HG03460 (cell line): Measurements from ENCODE around the gene CNPY4.

Experiments used
- ATAC-seq: cut with Tn5 transposase; IDR thresholded peaks from one replicate; pipeline ENCODE4 v1.9.1; 2021; ENCODE audit not compliant: unreplicated experiment

The CNPY4 gene, protein sequence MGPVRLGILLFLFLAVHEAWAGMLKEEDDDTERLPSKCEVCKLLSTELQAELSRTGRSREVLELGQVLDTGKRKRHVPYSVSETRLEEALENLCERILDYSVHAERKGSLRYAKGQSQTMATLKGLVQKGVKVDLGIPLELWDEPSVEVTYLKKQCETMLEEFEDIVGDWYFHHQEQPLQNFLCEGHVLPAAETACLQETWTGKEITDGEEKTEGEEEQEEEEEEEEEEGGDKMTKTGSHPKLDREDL

DNA sequence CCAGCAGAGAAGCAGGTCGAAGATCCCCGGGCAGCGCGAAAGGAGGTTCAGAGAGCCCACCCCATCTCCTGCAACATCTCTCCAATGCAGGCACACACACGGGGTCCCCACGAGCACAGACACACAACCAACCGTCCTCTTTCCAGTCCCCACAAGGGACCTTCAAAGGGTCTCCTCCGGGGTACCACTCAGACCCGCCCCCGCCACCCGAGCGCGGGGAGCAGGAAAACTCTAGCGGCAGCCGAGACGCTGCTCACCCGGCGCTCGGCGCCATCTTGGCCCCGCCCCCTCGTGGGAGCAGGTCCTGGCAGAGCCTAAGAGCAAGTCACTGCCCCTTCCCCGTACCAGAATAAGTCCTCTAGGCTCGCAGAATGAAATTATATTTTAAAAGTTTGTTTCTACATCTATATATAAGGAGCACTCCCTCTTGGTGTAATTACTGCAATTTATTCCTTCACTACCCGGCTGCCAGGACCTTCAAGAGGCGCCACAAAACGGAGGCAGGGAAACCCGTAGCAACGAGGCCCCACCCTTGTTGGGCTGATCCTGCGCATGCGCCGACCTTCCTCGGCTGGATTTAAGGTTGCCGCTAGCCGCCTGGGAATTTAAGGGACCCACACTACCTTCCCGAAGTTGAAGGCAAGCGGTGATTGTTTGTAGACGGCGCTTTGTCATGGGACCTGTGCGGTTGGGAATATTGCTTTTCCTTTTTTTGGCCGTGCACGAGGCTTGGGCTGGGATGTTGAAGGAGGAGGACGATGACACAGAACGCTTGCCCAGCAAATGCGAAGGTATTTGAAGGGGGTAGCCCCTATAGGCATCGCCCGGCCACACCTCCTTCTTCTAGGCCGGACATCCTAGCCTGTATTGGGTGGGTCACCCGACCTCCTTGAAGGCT lies at the start of gene CNPY4, which contains the start of gene TAF6:
TSS of gene CNPY4 (plus strand) at position 563 of the 898 bp plus-strand sequence. CDS start at position 674, 111 bp downstream.
TSS of gene TAF6 (minus strand) at position 287 of the 898 bp plus-strand sequence. CDS start 5,149 bp downstream, outside the sequence.
- peak; percentile 66 for ATAC-seq

DNA sequence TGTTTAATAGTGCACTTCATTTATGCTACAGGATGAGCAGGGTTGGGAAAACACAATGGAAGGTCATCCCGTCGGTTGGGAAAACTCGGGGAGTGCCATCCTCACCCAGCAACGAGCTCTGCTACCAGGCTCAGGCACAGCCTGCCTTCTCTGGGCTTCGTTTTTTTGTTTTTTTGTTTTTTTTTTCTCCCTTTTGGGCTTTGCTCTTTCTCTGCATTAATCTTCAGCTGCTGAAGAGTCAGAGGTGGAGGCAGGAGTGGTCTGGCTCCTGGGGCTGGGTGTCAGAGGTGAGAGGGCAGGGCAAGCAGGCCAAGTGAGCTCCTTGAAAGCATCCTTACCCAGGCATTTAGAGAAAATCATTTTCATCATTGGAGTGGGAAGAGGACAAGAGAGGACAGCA lies 49.4 kb upstream of the CNPY4 start:
- no peak for ATAC-seq

GRCh38 chr7:100071018-100071723 lies 48.3 kb upstream of the CNPY4 start:
- no peak for ATAC-seq

DNA sequence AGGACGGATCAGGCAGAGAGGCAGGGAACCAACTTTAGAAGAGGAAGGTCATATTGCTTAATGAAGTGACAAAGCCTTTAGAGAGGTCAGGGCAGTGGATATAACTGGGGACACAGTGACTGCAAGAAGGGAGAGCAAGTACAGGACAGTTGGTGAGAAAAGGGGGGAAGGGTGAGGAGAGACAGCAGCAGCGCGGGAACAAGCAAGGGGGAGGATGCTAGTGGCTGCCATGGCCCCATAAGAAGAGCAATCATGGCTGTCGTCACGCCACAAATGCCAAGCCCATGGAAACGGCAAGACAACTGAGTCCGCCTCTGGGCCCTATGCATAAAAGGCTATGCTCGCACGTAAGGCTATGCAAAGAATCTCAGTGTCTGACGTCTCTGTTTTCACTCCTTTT lies 47.0 kb upstream of the CNPY4 start:
- no peak for ATAC-seq

DNA sequence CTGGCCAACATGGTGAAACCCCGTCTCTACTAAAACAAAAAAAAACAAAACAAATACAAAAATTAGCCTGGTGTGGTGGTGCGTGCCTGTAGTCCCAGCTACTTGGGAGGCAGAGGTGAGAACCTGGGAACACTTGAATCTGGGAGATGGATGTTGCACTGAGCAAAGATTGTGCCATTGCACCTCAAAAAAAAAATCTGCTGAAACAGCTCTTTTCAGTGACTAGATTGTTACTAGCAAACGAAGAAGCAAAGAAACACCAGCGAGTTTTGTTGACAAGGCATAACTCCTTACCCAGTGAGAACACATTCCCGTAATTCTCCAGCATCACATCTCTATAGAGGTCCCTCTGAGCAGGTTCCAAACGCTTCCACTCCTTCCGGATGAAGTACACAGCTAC lies 44.6 kb upstream of the CNPY4 start:
- no peak for ATAC-seq

DNA sequence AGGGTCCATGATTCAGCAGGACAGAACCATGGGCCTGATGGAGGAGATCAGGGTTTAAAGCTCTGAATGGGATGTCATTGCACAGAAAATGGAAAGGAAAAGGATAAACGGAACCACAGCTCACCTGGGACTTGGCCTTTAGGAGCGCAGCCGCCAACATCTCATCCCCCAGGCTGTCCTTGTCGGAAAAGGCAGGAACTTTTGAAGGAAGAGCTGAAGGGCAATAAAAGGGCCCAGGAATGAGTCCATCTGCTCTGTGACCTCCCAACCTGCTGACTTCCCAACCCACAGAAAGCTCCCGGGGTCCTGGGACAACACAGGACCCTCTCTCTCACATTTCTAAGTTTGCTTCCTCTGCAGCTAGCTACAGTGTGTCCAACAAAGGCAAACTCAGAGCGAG lies 44.0 kb upstream of the CNPY4 start:
- ATAC-seq, result no peak

- no peak for ATAC-seq
These were observed 42.2 kb upstream of the CNPY4 start for GRCh38 chr7:100077205-100077604.

- ATAC-seq, result no peak
These were observed 40.3 kb upstream of the CNPY4 start for GRCh38 chr7:100079024-100079560.

DNA sequence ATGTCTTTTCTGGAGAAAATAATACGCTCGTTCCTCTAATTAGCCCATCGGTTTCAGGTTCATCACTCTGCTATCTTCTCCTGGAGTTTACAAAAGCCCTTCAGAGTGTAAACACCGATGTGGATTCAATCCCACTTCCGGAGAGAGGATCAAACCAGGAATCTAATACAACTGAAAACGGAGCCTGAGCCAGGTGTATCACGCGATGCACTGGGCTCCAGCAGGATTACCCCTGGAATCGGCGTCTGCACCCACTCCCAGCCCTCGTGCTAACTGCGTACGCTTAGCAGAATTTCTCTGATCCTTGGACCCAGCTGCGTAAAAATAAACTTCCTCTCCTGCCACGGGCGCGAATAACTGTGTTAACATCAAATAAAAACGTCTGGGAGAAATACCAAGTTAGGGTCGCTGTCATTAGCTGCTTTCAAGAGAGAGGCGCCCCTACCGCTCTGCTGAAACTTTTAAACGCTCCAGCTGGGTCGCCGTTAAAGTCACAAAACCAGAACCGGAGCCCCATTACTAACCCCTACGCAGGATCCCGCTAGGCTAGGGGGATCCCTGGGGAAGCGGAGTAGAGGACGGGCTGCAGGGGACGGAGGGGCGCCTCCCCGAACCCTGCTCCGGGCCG lies 38.4 kb upstream of the CNPY4 start:
- no peak for ATAC-seq

GRCh38 chr7:100081535-100082102 lies 37.8 kb upstream of the CNPY4 start, which contains the start of gene ZNF3:
ZNF3 (minus strand) TSS chr7:100081723; CDS start chr7:100077357, 4,366 bp downstream.
- ATAC-seq, result peak; percentile 88

DNA sequence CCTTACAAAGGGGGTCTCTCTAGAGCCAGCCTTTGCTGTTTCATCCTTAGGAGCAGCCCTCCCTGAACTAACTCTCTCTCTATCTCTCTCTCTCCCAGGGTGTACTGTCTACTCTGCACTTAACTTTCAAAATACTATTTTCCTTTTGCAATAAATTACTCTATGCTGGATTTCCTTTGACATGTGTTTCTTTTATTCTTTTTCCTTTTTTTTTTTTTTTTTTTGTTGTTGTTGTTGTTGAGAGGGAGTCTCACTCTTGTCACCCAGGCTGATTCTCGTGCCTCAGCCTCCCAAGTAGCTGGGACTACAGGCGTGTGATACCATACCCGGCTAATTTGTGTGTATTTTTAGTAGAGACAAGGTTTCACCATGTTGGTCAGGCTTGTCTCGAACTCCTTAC lies 36.5 kb upstream of the CNPY4 start:
- no peak for ATAC-seq

DNA sequence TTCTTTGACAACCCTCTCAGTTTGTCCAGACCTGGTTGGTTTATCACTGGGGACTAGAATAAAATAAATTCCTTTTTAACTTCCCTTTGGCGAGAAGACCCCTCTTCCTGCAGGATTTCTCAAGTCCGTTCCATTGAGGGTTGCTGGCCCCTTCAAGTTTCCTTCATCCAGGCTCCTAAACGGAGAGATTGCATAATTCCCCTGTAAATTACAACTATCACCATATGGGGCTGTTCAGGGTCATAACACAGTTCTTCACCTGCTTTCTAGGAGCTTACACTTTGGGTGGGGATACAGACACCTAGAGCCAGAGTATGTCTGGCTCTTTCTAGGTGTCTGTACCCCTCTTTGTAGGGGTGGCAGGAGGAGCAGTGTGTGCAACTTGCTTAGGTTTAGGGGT lies 33.9 kb upstream of the CNPY4 start:
- no peak for ATAC-seq

DNA sequence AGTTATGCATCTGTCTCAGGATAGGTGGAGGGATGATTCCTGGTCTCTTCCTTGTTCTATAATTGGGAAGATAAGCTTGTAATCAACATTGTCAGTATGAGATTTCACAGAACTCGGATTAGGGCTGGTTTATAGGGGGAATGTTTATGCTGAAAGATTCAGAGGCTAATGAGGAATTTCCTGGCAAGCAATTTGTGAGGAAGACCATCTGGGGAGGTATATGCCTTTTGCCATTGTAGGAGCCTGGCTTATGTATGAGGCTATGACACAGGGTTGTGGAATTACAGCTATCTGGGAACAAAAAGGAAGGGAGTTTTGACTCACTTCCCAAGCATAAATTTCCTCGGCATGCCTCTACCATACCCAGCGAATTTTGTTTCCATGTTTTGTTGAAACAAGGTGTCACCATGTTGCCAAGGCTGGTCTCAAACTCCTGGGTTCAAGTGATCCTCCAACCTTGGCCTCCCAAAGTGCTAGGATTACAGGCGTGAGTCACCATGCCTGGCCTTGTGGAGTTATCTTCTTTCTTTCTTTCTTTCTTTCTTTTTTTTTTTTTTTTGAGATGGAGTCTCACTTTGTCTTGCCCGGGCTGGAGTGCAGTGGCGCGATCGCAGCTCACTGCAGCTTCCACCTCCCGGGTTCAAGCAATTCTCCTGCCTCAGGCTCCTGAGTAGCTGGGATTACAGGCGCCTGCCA lies 32.2 kb upstream of the CNPY4 start:
- no peak for ATAC-seq

DNA sequence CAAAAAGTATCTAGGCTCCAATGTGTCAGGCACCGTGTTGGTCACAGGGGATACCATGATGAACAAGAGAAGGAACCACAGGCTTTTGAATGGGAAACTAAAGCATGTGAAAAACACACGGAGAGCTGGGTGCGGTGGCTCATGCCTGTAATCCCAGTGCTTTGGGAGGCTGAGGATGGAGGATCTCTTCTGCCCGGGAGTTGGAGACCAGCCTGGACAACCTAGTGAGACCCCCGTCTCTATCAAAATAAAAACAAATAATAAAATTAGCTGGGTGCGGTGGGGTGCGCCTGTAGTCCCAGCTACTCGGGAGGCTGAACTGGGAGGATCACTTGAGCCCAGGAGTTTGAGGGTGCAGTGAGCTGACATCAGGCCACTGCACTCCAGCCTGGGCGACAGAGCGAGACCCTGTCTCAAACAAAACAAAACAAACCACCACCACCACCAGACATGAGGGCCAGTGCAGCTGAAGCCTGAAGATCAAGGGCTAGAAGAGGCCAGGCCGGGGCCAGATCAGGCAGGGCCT lies 31.3 kb upstream of the CNPY4 start:
- ATAC-seq, result no peak

GRCh38 chr7:100088621-100089457 lies 30.6 kb upstream of the CNPY4 start, which contains the start of gene COPS6:
COPS6 (plus strand) TSS chr7:100088969; CDS start chr7:100088991, 22 bp downstream.
- ATAC-seq, result no peak

DNA sequence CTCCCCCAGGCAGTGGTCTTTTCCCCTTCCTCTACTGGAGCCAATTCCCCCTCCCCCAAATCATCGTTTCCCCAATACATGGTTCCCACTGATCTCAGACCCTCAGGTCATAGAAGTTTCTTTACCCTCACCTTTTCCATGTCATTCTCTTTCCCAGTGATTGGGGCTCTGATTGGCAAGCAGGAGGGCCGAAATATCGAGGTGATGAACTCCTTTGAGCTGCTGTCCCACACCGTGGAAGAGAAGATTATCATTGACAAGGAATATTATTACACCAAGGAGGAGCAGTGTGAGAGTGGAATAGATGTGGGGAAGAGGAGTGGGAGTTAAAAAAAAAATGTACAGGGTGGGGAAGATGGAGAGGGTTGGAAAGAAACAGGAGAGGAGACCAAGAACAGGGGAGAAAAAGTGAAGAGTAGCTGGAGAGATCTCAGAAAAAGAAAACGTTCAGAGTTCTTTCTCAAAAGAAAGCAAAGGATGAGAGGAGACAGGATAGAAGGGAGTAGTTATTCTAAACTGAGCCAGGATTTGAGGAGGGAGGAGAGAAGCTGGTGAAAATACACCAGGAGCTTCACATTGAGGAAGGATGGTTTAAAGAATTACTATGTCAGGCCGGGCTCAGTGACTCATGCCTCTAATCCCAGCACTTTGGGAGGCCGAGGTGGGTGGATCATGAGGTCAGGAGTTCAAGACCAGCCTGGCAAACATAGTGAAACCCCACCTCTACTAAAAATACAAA lies 29.8 kb upstream of the CNPY4 start:
- ATAC-seq, result no peak

- ATAC-seq, result no peak
These were observed 28.7 kb upstream of the CNPY4 start for GRCh38 chr7:100090527-100091410.
